Stimulated activated CD4-positive, alpha-beta T cell treated with anti-CD3 and anti-CD28 coated beads, Interleukin-1b, Interleukin-23, amount 100 ng/mL, for 4 hours (primary cell): Measurements from ENCODE around the gene DGCR8.
"Not testable (repeated sequence)": the region's sequence is repeated elsewhere in the genome, so short reads cannot be mapped to it uniquely, and the experiment has no call there.

Experiments
- DNase-seq, 2 donors: peaks; one replicate each; pipeline ENCODE4 v3.0.0-alpha.2; 2020; ENCODE audit warnings: low read depth in 2 of 2

DGCR8 gene

DNA sequence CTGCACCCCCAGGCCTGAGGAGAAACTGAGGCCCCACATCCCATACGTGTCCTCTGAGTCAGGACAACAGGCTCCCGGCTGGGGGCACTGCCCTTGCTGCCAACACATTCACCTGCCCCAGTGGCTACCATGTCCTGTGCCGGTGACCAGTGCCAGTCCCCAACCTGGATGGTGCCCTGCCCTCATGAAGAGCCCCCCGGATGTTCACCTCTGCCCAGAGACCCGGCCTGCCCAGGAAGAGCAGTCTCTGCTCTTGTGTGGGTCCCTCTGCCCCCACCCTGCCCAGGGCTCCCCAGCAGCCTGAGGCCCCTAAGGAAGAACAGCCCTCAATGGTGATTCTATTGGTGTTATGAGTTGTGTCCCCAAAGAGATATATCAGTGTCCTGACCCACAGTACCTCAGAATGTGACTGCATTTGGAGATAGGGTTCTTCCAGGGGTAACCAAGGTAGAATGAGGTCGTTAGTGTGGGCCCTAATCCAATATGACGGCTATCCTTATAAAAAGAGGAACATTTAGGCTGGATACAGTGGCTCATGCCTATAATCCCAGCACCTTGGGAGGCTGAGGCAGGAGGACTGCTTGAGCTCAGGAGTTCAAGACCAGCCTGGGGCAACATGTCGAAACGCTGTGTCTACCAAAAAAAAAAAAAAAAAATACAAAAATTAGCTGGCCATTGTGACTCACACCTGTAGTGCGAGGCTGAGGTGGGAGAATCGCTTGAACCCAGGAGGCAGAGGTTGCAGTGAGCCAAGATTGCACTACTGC is 13.2 kb upstream of the DGCR8 start:
- DNase-seq, result no peak

DNA sequence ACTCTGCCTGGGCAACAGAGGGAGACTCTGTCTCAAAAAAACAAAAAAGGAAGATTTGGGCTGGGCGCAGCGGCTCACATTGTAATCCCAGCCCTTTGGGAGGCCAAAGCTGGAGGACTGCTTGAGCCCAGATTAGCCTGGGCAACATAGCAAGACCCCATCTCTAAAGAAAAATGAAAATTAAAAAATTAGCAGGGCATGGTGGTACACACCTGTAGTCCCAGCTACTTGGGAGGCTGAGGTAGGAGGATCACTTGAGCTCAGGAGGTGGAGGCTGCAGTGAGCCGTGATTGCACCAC is 12.7 kb upstream of the DGCR8 start:
- DNase-seq, result not testable (repeated sequence)

DNA sequence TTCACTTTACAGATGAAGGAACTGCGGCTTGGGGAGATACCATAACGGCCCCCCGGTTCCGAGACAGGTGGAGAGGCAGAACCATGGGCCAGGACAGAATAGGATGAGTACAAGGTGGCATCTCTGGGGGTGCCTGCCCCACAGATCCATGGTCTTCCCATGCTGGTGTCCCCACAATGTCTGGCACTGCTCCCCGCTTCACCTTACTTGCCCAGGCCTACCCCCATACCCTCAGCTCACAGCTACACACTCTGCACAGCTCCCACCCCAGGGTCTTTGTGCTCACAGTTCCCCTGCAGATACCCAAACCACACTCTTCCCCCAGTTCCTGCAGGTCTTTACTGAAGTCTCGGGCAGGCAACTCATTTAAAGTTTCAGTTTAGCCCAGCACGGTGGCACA is 11.4 kb upstream of the DGCR8 start:
- DNase-seq, result no peak

DNA sequence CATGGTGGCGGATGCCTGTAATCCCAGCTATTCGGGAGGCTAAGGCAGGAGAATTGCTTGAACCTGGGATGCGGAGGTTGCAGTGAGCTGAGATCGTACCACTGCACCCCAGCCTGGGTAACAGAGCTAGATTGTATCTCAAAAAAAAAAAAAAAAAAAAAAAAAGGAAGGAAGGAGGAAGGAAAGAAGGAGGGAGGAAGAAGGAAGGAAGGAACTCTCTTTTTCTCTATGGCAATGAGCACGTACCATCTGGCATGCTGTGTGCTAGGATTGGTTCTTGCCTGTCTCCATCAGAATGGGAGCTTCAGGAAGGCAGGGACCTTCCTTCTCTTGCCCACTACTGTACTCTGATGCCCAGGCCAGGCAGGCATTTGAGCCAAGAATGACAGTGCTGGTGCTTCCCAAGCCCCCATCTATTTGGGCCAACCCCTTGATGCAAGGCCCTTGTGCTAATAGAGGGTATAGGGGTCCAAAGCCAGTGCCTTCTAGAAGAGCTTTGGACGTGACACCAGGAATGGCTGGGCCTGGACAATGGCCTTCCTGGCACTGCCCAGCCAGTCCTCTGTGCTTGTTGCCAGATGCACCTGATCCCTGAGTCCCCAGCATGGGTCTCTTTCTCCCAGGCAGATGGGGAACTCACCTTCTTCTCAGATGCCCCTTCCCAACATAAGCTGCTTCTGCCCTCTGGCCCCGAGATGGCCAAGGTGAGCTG is 10.6 kb upstream of the DGCR8 start:
- DNase-seq, result no peak

DNA sequence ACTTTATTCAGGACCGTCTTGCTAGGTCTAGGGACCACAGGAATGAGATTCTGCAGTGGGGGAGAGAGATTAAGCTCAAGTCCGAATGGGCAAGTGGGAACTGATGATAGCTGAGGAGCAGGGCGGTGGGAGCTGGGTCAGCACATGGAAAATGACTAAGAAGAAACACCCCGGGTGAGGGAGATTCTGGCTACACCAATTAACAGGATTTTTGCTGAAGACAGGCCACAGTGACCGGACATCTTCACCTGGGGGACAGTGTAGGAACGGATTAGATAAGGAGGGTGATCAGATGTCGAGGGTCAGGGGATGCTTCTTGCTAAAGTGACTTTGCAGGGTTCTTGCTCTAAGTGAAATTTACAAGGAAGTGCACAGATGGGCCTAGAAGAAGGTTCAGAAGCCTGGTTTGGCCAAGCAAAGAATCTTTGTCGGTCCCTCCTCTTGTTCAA is 8.5 kb upstream of the DGCR8 start:
- DNase-seq, result no peak

DNA sequence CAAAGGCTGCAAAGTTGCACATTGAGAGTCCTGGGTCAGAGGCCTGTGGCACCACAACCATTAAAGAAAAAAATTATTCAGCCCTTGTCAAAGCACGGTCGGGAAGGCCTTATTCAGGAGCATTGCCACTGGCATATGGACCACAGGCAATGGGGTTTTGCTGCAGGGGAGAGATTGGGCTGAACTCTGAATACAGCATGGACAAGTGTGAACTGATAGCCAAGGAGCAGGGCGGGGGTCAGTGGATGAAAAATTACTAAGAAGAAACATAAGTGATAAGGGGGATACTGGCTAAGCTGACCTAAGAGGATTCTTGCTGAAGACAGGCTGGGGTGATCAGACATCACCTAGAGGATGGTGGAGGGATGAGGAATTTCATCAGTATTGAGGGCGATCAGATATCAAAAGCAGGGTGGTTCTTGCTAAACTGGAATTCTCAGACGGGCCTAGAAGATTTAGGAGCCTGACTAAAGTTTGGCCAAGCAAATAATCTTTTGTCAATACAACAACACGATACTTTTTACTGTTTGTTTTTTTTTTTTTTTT is 3.3 kb upstream of the DGCR8 start:
- DNase-seq, result no peak

DNA sequence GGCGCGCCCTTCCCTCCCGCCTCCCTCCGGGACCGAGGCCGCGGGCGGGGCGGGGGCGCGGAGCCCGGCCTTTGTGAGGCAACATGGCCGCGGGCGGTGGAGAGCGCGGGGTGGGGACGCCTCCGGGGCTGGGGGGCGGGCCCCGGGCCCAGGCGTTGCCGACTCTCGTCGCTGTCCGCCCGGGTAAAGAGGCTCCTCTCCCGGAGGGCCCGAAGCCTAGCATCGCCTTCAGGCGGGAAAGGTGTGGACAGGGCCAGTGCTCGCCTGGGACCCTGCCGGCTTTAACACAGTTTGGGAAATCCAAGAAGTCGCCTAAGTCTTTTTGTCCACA is 369 bp downstream of the DGCR8 start:
- peak; percentile 56 to 69 for DNase-seq

DNA sequence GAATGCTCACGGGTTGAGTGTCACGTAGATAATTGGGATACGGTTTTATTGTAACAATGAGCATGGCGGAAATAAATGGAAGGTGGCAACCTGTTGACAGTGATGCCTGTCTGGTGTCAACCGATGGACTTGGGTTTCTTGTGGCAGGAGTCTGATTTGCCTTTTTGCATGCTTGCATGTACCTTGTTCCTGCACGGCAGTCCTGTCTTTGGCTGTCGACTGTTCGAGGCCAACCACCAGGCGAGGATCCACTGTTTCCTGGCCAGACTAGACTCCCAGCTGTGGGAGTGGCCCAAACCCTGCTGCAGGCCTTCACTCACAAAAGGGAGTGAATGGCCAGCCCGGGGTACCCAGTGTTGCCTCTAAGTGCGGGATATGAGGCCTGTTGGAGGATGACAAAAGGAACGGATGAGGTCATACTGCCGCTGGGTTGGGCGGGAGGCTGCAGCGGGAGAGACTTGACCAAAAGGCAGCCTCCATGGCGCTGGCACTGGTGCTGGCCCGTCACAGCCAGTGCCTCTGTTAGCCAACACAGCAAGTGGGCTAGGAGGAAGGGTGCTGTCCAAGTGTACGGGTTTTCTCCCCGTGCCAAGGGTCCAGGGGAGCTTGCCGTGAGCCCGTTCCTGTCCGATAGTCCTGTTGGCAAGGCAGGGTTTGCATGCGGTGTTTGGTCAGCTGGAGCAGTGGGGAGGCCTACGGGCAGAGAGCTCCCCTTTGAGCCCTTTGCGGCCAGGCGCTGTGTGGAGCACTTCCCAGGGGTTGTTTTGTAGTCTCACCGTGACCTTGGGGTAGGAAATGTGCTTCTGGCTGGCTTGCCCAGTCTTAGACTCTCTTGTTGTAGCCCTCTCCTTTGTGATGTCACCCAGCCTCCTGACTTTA is 974 bp downstream of the DGCR8 start:
- DNase-seq, result no peak

DNA sequence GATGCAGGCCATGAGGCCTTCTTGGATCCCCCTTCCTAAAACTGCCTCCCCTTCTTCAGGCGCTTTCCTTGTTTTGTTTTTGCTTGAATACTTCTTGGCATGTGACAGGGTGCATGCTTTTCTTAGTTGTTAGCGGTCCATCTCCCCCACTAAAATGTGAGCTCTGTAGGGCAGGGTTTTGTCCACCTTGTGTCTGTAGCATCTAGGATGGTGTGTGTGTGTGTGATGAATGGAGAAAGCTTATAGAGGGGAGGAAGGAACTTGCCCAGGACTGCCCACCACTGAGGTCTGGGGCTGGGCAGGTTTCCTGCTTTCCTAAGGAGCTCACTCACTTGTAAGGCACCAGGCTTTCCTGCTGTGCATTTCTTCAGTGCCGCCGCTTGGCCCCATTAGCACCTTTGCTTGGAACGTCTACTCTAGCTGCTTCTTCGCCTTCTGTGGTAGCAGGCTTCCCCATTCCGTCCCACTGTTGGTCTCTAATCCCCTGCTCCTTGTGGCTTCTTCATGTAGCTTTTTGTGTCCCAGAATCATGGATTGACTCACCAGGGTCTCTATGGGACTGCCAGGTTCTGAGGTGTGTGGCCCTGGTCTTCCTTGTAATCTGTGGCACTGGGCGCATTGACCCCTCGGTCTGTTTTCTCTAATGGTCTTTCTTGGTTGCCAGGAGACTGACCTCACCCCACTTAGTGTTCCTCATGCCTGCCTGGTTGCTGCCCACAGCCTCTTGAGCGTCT is 3.3 kb downstream of the DGCR8 start:
- no peak for DNase-seq

DNA sequence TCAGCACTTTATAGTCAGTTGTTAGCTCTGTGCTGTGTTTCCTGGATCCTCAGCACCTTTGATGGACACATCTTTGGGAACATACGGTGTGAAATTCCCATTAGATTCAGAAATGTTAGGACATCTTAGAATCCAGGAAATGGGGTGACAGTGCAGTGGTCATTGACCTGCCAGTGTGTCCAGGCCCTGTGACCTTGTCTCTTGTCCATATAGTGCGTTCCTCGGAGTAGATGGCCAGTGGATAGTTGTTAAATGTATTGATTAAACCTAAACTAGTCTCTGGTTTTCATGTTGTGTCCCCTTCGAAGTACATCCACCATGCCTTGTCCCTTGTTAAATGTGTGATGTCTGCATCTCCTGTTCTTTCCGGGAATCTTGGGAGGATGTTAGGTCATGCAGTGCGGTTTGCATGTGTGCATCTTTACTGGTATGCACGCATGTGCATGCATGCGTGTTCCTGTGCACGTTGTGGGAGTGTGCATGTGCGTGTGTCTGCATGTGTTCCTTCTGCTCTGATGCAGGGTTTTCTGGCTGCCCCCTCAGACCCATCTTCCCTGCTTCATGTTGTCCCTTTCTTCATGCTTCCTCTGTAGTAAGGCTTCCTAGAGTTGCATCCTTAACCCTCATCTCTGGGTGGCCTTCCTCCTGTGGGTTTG is 4.0 kb downstream of the DGCR8 start:
- DNase-seq, result no peak

DNA sequence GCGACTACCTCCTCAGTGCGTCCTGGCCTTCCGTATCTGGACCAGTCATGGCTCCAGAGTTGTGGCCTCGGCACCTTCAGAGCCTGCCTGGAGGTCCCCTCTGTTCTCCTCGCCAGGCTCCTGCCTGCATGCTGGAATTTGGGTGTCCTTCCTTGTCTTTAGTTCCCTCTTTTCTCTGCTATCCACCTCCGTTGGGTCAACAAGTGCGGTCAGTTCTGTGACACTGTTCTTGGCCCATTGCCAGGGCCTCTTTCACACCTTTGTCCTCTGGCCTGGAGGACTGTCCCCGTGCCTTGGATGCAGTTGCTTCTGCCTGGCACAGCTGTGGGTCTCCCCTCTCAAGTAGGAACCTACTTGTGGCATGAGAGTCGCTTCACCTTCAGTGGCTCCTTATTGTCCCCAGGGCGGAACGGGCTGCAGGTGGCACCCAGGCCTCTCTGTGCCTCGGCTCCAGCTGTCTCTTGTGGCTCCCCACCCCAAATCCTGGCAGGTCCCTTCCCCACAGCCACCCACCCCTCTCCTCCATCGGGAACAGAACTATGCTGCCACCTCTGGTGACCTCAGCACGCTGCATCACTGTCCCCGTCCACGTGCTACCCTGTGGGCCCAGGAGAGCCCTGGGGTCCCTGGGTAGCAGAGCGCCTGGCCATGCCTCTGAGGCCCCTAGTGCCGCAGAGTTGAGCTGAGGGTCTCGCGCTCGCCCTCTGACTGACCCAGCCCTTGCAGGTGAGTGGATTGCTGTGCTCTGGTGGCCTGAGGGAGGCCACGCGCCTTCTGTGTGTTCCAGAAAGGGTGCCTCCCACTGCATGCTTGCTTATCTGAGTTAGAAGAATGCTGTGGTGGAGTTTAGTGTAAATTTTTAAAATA is 4.7 kb downstream of the DGCR8 start:
- no peak for DNase-seq

DNA sequence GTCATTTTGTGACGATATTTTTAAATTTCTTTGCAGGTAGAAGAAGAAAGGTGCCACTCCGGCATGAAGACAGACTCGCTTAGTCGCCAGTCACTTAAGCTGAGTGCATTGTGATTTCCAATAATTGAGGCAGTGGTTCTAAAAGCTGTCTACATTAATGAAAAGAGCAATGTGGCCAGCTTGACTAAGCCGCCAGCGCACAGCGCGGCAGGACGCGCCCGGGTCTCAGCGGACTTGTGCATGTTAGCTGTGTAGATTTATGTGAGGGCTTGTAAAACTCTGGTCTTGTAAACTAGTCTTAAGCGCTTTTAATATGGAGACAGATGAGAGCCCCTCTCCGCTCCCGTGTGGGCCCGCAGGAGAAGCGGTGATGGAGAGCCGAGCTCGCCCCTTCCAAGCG is 5.6 kb downstream of the DGCR8 start:
- DNase-seq, result no peak

DNA sequence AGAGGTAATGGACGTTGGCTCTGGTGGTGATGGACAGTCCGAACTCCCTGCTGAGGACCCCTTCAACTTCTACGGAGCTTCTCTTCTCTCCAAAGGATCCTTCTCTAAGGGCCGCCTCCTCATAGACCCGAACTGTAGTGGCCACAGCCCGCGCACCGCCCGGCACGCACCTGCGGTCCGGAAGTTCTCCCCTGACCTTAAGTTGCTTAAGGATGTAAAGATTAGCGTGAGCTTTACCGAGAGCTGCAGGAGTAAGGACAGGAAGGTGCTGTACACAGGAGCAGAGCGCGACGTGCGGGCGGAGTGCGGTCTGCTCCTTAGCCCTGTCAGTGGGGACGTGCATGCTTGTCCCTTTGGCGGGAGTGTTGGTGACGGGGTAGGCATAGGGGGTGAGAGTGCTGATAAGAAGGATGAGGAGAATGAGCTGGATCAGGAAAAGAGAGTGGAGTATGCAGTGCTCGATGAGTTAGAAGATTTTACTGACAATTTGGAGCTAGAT is 6.1 kb downstream of the DGCR8 start:
- no peak for DNase-seq

DNA sequence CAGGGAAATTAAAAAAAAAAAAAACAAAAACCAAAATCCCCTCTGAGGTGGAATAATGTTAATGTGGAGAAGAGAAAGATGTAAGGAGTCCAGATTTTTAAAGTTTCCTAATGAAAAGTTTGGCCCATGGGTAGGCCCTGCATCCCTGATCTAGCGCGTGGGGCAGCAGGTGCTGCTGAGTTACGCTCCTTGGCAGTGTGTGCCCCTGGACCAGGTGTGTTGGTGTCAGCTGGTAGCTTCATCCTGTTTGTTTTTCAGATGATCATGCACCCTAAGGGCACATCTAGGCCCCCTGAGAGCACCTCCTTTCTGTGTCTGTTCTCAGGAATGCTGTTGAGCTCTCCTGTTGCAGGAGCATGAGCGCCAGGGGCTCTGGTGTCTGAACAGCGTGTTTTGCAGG is 6.7 kb downstream of the DGCR8 start:
- no peak for DNase-seq

DNA sequence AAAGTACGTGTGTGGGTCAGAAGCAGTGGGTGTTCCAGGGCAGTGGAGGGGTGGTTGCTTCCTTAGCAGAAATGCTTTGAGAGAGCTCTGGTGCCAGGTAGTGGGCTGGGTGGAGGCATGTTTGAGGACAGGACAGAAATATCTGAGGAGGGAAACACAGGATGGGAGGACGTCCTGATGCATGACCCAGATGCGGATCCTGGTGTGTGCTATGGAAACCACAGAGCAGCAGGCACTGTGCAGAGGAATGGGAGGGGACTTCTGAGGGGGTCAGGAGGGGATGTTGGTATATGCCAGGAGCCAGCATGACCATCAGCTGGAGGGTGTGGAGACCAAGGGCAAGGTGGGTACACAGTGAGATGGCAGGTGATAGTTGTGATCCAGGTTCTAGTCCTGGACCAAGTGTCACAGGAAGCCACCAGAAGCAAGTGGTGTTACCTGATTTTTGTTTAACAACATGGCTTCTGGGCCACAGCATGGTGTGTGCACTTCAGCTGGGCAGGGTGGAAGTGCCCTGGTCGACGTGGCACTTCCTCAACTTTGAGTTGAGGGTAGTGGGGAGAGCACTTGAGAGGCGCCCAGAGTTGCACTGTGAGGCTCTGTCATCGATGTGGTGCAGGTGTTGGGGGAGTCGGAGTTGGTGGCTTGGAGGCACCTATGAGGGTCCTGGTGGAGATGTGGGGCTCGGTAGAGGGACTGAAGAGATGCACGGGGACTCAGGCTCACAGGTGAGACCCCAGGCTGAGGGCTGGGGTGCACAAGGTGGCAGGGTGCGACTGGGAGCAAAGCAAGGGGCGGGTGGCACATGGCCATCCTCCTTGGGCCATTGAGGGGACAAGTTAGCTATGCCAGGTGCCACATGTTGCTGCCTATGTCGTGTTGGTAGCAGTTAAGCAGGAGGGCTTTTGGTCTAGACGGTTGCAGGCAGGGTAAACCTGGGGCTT is 7.5 kb downstream of the DGCR8 start:
- DNase-seq, result no peak

DNA sequence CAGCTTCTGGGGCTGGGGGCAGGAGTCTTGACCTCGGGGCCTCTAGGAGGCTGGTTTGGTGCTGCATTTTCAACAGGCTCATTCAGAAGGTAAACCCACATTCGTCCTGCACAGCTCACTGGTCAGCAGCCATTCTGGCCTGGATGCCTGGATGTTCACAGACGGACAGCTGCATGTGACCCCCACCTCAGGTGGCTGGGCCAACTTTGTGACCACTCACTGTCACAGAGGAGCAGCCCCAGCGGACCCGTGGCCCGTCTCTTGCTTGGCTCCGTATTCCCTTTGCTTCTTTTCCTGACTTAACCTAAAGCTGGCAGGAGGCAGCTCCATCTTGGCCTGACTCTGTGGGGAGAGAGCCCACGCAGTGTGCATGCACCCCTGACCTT is 8.2 kb downstream of the DGCR8 start:
- DNase-seq, result no peak

DNA sequence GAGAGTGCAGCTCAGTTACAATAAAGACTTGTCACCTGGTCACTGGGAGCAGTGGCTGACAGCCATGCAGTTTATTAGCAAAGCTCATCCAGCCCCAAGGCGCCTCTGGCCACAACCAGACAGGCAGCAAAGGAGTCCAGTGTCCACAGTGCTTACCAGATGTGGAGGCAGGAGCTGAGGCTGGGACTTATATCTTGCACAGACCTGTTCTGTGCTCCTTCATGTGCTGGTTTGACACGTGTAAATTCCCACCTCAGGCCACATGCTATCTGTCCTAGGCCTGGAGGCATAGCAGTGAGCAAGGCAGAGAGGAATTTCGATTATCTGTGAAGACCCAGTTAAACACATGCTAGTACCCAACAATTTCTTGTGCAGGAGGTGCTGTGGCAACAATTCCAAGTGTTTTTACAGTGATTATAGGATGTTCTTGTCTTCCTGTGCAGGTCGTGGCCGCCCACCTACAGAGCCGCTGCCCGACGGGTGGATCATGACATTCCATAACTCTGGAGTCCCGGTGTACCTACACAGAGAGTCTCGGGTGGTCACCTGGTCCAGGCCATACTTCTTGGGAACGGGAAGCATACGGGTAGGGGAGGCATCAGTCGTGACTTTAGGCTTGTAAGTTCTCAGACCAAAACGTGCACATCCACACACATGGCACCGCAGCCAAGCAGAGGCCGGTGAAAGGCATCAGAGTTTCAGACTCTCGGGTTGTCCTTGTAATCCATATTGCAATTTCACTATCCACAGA is 9.4 kb downstream of the DGCR8 start:
- no peak for DNase-seq
